ENCODE data around the gene TRPV5. TPM values are rescaled to one million over a fixed set of nuclear protein-coding genes. Genes with fewer than 3 reads are reported as not detected.

The TRPV5 gene
- total RNA-seq, 1 donor from 2014 or later, result not detected

- H3K27ac Mint-ChIP-seq (ENCODE audit: unreplicated experiment), result no peak overlapping the region
- DNase-seq (ENCODE audit: extremely low spot score, unreplicated experiment), result no peak
- H3K9me3 Mint-ChIP-seq (ENCODE audit: unreplicated experiment), result no peaks in the 10 kb centered on the region
- no peaks in the 10 kb centered on the region for H3K36me3 Mint-ChIP-seq (ENCODE audit: unreplicated experiment)
- TF ChIP-seq CTCF (IDR thresholded peaks at IDR 0.05), result no peak
- H3K4me1 Mint-ChIP-seq (ENCODE audit: unreplicated experiment), result no peaks in the 10 kb centered on the region
- H3K27me3 Mint-ChIP-seq (ENCODE audit: unreplicated experiment), result no peaks in the 10 kb centered on the region
- no peak overlapping the region for H3K4me3 Mint-ChIP-seq (ENCODE audit: unreplicated experiment)
These were observed 31.1 kb upstream of the TRPV5 start for GRCh38 chr7:142964502-142965246.

GRCh38 chr7:142963993-142964392, 30.4 kb upstream of the TRPV5 start:
- H3K27ac Mint-ChIP-seq (ENCODE audit: unreplicated experiment), result no peak overlapping the region
- no peaks in the 10 kb centered on the region for H3K27me3 Mint-ChIP-seq (ENCODE audit: unreplicated experiment)
- no peaks in the 10 kb centered on the region for H3K36me3 Mint-ChIP-seq (ENCODE audit: unreplicated experiment)
- H3K4me3 Mint-ChIP-seq (ENCODE audit: unreplicated experiment), result no peak overlapping the region
- DNase-seq (ENCODE audit: extremely low spot score, unreplicated experiment), result no peak
- H3K9me3 Mint-ChIP-seq (ENCODE audit: unreplicated experiment), result no peaks in the 10 kb centered on the region
- no peak for TF ChIP-seq CTCF (IDR thresholded peaks at IDR 0.05)
- H3K4me1 Mint-ChIP-seq (ENCODE audit: unreplicated experiment), result no peaks in the 10 kb centered on the region

GRCh38 chr7:142962991-142963390, 29.4 kb upstream of the TRPV5 start:
- Mint-ChIP-seq H3K27ac (ENCODE audit: unreplicated experiment) (no peak overlapping the region), H3K36me3 (ENCODE audit: unreplicated experiment) (no peaks in the 10 kb centered on the region)

GRCh38 chr7:142961973-142962926, 28.7 kb upstream of the TRPV5 start, which contains the start of gene KEL:
Gene KEL, minus strand, starts transcription at chr7:142962363. Its CDS starts 157 bp downstream, at chr7:142962206.
- no peak within 1 kb of the TSS for H3K4me3 Mint-ChIP-seq (ENCODE audit: unreplicated experiment)
- H3K9me3 Mint-ChIP-seq (ENCODE audit: unreplicated experiment), result no peaks in the 10 kb centered on the region
- no peaks in the 10 kb centered on the region for H3K36me3 Mint-ChIP-seq (ENCODE audit: unreplicated experiment)
- H3K27ac Mint-ChIP-seq (ENCODE audit: unreplicated experiment), result no peak within 1 kb of the TSS
- H3K4me1 Mint-ChIP-seq (ENCODE audit: unreplicated experiment), result no peaks in the 10 kb centered on the region
- TF ChIP-seq CTCF (IDR thresholded peaks at IDR 0.05), result no peak
- H3K27me3 Mint-ChIP-seq (ENCODE audit: unreplicated experiment), result no peaks in the 10 kb centered on the region
- no peak for DNase-seq (ENCODE audit: extremely low spot score, unreplicated experiment)

More at GRCh38 chr7:142962991-142963390, 29.4 kb upstream of the TRPV5 start:
- Mint-ChIP-seq H3K4me3 (ENCODE audit: unreplicated experiment) (no peak overlapping the region), H3K9me3 (ENCODE audit: unreplicated experiment) (no peaks in the 10 kb centered on the region), H3K4me1 (ENCODE audit: unreplicated experiment) (no peaks in the 10 kb centered on the region), H3K27me3 (ENCODE audit: unreplicated experiment) (no peaks in the 10 kb centered on the region)
- DNase-seq (ENCODE audit: extremely low spot score, unreplicated experiment), result no peak
- no peak for TF ChIP-seq CTCF (IDR thresholded peaks at IDR 0.05)

GRCh38 chr7:142961595-142961972, 28.0 kb upstream of the TRPV5 start:
- Mint-ChIP-seq H3K36me3 (ENCODE audit: unreplicated experiment) (no peaks in the 10 kb centered on the region), H3K9me3 (ENCODE audit: unreplicated experiment) (no peaks in the 10 kb centered on the region), H3K27ac (ENCODE audit: unreplicated experiment) (no peak overlapping the region), H3K27me3 (ENCODE audit: unreplicated experiment) (no peaks in the 10 kb centered on the region), H3K4me1 (ENCODE audit: unreplicated experiment) (no peaks in the 10 kb centered on the region), H3K4me3 (ENCODE audit: unreplicated experiment) (no peak overlapping the region)
- TF ChIP-seq CTCF (IDR thresholded peaks at IDR 0.05), result no peak
- no peak for DNase-seq (ENCODE audit: extremely low spot score, unreplicated experiment)
